Ecto neural progenitor cell (in vitro differentiated cells): ENCODE measurements around the gene DPCD.
A peak's percentile ranks its signal among the peaks of the same experiment; 100 is the strongest.

Experiments
- DNase-seq: peaks from one replicate; pipeline ENCODE4 v3.0.0-alpha.2; 2018; ENCODE audit warnings: low spot score

DPCD gene

DNA sequence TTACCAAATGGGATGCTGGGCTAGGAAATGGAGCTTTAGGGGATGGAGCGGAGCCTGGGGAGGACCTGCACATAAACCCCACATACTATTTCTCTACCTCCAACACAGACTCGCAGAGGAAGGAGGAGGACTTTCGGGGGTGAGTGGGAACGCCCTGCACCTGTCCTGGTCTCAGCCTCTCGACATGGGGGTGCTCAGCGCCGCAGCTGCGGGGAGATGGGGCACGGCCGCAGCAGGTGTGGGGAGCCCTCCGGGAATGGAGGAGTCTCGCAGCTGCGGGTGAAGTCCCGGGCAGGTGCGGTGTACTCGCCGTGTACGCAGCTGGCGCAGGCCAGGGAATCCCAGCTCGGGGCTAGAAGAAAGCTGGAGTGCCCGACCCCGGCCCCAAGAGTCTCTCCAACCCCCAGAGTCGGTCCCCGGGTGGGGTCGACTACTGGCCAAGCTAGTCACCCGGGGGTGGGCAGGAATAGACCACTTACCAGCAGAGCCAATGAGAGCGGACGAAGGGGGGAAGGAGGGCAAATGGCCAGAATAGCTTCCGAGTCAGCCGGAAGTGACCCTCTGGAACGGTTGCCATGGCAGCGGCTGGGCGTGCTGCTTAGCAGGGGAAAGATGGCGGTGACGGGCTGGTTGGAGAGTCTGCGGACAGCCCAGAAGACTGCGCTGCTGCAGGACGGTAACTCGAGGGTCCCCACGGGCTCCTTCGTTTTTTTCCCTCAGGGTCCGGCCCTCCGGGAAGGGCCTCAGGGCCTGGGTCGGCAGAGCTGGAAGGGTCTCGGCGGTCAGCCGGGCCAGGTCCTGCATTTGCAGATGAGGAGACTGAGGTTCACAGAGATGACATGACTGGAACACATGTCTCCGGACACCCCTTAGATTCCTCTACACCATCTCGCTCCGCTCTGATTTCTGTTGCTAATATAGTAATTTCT, at the start of gene DPCD, which contains the start of gene POLL:
TSS of gene DPCD (plus strand) at position 597 of the 929 bp plus-strand sequence. CDS start at position 613, 16 bp downstream.
TSS of gene POLL (minus strand) at position 533 of the 929 bp plus-strand sequence. CDS start 897 bp downstream, outside the sequence.
- DNase-seq: peak; percentile 96

DNA sequence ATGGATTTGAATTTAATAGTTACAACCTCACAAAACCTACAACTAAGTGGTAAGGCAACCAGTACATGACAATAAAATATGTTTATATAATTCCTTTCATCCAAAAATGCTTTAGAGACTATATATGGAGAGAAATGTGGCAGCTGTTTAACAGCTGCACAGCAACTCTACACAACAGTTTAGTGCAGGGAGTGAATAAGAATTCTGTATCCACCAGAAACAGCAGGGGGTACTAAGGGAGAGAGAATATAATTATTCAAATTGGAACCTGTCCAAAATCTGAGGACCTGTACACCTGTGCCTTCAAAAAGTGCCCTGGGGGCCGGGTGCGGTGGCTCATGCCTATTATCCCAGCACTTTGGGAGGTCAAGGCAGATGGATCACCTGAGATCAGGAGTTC, 49.7 kb upstream of the DPCD start:
- no peak for DNase-seq

DNA sequence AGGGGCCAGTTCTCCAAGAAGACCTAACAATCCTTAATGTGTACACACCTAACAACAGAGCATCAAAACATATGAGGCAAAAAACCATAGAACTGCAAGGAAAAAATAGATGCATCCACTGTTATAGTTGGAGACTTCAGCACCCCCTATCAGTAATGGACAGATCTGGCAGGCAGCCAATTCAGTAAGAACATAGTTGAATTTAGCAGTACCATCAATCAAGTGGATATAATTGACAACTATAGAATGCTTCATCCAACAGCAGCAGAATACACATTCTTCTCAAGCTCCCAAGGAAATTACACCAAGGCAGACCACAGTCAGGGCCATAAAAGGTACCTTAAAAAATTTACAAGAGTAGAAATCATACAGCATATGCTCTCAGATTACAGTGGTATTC, 42.2 kb upstream of the DPCD start:
- DNase-seq: no peak

DNA sequence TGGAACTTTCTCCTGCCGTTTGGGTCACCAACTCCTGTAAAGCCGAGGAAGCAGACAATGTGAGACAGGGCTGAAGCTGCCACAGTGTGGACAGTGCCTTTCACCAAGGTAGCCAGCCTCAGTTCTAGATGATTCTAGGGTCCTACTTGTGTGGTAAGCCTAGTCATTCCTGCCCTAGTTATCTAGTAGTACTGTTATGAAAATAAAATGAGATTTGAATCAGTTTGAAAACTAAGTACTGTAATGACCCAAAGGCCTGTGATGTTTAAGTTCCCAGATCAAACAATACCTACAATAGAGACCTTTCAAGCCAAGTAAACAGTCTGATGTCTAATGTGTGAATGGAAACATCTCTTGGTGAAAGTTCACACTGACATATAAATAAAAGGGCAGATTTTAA, 37.2 kb upstream of the DPCD start:
- no peak for DNase-seq

DNA sequence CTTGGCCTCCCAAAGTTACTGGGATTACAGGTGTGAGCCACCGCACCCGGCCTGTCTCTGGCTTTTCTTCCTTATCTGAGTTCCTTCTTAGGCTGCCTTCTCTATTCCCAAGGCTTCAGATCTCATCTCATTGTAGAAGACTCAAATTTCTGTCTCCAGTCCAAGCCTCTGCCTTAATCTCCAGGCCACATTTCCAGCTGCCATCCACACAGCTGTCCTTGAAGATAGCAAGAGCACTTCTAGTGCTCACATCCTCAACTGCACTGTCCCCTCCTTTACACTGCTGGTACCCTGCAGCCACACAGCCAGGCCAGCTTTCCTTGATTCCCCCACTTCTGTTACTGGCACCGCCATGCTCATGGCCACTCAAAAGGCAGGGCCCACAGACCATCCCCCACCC, 35.7 kb upstream of the DPCD start:
- no peak for DNase-seq

DNA sequence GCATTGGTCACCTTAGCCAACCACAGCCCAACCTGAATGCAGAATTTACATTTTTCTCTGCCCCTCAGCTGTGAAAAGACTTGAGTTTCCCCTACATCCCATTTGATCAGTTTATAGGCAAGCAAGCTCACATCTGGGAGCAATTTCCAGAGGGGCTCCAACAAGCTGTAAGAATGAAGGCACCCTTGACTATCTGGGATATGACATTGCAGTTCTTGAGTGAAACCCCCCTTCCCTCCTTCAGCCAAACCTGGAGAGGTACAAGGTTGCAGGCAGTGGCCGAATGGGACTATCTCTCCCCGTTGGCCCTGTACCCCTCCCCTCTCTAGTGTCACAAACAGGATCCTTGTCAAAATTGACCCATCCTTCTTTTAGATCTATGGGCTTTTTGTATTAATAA, 30.6 kb upstream of the DPCD start:
- DNase-seq: no peak

DNA sequence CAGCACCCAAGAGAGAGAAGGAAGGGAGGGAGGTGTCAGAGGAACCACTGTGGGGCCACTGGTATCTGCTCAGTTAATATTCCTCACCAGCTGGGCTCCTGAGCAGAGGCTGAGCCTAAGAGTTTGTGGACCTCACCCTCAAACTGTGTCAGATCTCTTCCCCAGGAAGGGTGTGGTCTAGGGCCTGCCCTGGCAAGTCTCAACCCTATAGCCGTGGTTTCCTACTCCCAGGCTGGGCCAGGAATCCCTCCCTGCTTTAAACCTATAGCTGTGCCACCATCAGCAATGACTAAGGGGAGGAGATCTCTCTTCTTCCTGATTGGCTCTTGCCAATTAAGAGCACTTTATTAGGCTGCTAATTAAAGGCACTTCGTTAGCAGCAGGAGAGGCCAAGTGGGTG, 29.9 kb upstream of the DPCD start:
- DNase-seq: no peak

DNA sequence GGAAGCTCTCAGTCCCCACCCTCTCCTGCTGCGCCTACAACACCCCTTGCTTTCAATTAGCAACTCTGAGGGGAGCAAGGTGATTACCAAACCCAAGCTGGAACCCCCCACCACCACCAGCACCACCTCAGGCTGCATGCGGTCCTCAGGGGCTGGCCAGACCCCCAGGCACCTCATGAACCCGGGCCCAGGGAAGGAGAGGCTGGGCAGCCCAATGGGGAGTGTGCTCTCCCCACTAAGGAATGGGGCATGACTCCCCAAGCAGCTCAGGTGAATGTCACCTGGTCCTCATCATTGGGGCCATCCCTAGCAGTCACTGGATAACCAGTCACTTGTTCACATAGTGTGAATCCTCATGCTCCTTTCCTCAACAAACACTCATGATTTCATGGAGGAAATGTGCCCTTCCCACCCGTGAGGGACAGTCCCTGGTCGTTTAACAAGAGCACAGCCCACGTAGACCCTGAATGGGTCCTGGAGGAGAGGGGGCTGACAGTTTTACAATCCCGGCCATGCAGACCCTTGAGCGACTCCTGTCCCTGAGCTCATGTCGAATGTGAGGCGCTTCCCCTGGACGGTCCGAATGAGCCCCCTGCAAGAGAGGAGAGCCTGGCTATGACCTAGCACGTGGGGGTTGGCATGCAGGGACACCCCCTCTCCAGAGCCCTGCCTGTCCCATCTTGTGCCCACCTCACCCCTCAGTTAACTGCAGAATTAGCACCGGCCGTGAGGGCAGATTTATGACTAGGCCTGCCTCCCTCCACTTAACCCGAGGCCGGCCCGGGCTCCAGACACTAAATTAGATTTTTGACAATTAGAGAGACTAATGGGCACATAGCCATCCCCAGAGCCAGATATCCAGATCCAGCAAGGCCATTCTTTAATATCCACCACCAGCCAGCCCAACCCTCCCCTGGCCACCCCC, 29.2 kb upstream of the DPCD start:
- no peak for DNase-seq

DNA sequence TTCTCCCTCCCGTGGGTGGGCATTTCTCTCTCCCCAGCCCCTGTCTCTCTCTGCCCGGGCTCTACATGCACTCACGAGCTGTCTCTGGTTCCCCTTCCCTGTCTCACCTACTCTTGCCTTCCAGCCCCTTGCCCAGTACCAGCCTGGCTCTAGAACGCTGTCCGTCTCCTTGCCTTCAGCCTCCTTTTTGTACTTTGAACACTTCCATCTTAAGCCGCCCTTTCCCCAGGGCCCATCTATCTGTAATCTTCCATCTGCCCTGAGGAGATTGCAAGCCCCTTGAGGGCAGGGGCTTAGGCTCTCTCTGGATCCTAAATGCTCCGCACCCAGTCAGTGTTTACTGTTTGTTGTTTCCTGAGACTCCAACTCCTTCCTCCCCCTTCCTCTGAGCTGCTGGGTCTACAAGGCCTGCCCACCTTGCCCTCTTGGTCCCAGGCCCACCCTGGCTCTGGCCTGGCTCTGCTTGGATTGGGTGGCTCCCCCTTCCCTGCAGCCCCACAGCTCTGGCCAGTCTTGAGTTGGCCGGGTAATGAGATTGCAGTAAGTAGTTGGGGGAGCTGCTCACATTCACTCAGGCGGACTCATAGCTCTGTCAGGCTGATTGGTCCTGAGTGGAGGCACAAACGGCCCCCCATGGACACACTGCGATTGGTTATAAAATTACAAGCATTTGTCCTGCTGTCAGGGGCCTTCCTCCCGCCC, 28.4 kb upstream of the DPCD start:
- DNase-seq: peak; percentile 34

DNA sequence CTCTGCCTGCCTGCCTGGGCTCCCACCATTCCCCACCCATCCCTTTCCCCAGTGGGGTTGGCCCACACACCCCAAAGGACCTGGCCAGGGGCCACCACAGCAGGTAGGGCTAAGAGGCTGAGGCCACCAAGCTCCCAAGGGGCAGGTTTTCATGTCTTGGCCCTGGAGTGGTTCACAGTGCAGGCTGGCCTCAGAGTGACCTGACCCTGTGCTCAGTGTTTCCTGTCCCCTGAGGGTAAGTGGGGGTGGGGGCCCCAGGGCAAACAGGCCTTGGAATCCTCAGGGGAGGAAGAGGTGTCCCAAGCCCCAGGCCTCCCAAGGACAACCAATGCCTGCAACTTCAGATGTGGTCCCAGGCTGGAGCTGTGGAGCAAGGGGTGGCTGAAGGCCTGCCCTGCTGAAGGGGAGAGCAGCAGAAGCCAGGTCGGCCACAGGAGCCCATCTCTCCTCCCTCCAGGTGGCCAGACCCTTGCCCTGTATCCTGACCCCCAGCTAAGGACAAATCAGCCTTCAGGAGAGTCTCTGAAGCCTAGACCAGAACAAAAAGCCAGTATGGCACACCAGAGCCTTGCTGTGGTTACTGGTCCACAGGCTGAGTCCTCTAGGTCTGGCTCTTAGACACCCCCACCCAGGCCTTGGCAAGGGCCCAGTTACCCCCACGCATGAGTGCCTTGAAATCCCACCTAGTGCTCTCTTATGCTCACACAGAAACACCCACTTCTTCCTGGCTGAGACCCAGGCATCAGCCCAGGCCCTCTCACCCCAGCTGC, 27.6 kb upstream of the DPCD start:
- DNase-seq: peak; percentile 45

DNA sequence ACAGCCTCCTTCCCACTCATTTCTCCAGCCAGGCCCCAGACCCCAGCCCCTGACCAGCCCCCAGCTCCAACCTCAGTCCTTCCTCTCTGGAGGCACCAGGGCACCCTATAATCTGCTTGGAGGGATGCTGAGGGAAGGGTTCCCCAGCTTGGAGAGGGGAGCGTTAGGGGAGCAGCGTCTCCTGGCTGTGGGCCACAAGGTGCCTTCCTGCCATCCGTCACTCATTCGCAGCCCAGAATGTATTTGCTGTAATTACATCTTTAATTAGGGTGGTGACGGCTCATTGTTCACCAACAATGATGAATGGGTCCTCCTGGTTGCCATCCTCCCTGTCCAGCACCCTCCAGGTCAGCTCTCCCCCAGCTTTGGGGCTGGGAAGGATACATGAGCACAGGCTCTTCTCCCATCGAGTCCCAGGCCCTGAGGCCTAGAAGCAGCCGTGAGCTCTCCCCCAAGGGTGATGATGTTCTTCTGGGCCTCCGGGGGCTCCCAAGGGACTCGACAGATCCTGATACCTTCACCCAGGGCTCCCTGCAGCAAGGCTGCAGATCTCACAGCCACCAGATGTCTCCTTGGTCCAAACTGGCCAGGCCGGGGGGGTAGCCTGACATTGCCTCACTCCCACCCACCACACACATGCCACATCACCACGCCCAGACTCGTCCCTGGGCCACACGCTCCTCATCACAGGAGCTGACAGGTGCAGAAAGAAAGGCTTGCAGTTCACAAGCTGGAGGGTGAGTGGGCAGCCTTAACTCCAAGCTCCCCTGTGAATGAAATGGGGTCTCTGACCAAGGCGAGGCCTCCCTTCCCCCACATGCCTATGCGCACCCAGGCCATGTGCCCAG, 26.8 kb upstream of the DPCD start:
- DNase-seq: peak; percentile 29

DNA sequence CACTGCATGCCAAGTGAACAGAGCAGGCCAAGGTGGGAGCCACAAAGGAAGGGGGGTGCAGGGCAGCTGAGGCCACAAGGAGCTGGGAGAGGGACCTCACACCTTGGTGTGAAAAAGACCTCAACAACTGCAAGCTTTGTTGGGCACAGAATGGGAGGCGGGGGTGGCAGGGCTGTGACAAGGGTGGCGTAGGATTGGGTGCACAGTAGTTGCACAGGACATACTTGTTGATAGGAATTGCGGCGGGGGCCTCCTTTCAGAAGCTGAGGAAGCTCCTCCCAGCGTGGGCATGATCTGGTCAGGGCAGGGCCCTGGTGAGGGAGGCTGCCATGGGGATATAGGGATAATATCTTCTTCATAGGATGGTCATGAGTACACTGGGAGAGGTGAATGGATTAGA, 25.9 kb upstream of the DPCD start:
- peak; percentile 29 for DNase-seq

DNA sequence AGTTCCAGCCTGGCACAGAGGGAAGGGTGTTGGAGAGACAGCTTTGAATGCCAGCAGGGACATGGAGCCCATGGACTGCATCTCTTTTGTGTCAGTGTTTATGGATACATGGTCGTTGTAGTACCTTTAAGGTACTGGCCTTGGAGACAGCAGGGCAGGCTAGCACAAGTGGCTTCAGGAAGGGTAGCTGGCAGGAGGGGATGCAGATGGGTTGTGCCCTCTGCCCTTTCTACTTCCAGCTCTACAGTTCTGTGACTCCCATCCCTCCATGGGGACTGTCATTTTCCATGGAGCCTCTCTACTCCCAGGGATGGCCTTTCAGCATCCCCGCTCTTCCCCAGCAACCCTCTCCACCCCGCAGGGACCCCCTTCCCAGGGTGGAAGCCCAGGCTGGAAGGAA, 25.1 kb upstream of the DPCD start:
- DNase-seq: peak; percentile 33

DNA sequence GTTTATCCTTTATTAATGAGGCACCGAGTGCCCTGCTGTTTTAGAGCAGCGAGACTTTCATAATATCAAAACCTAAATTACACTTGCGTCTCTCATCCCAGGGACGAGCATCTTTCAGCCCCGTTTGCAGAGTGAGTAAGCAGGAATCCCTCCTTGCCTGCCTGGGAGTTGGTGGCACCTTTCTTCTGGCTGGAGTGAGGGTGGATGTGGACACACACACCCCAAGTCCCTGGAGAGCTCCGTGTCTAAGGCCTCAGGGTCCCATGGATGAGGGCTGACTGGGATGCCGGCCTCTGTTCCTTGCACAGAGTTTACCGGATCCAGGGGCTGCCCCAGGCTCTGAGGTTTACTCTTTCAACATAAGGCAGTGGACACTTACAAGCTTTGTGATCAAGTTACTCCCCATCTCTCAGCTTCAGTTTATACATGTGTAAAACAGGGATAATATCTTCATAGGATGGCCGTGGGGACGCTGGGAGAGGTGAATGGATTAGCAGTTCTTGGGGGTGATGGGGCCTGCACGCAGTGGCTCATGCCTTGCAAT, 24.6 kb upstream of the DPCD start:
- peak; percentile 36 for DNase-seq

DNA sequence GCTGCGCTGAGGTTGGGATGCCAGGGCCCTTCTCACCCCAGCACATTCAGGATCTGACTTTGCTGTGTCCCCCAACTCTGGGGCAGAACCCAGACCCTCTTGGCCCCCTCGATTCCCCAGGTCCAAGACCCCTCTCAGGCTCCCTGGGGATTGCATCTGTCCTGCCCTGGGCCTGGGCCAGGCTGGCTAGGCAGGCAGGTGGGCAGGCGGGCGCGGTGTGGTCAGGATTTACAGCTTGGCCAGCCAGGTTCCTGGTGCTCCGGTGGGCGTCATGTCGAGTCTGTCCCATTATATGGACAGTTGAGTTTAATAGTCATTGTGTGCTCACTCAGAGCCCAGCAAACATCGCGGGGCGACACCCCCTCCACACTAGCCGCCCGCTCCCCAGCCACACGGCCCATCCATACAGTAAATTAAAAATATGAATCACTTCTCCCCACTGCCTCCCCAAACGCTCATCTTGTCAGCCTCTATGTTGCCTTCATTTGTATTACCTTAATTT, 23.6 kb upstream of the DPCD start:
- peak; percentile 38 for DNase-seq

DNA sequence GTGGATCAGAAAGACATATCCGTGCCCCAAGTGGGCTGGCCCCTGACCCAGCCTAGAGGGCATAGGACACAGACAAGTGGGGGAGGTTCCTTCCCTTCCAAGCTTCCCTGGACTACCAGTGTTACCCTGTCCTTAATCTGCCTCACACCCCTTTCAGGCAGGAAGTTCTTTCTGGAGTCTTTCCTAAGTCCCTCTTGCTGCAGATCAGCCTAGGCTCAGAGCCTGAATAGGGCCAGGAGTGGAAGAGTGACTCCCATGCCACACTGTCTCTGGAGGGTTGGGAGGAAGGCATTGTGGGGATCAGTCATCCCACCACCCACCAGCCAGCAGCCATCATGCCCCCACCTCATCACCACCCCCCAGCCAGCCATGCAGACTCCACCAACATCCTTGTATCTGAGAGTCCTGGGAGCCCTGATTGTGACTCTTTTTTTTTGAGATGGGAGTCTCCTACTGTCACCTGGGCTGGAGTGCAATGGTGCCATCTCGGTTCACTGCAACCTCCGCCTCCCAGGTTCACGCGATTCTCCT, 22.7 kb upstream of the DPCD start:
- DNase-seq: peak; percentile 23

DNA sequence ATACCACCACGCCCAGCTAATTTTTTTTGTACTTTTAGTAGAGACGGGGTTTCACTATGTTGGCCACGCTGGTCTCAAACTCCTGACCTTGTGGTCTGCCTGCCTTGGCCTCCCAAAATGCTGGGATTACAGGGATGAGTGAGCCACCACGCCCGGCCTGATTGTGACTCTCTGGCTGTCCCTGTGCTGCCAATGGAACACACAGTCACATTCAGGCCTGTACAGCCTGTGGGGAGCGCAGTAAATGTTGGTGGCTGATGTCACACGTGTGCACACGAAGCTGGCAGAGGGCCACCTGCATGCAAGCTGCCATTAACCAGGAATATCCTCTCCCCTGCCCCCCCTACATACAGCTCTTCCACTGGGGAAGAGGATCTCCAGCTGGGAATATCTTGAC, 22.2 kb upstream of the DPCD start:
- no peak for DNase-seq

DNA sequence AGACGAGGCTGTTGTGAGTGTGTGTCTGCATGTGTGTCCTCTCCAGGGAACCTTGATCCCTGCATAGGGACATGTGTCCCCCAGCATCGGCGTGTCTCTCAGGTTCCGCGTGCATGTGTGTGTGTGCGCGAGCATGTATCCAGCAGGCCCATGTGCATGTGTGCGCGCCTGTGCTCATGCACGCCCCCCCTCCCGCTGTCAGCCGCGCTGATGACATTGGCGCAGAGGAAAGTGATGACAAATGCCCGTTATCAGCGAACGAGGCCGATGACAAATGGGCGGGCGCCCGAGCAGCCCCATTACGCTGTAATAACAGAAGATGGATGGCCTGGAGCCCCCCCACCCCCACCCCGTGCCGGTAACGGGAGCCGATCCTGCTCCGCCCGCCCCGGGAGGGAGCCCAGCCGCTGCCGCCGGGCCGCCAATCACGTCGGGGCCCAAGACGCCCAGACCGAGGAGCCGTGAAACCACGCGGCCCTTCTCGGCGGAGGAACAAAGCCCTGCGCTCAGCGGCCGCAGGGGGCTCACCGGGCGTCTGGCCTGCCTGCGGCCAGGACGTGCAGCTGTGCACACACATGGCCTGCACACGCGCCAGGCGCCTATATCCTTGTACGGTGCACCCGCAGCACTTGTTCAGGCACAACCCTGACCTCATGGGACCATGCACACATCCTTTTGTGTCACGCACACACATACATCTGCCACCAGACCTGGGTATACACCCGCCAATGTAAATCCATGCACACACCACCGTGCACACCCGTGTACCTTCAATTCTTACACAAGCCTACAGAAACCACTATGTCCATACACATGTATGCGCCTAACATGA, 21.6 kb upstream of the DPCD start:
- peak; percentile 68 for DNase-seq
